Measurements from ENCODE around the gene NADSYN1. TPM values are rescaled to one million over a fixed set of nuclear protein-coding genes. Genes with fewer than 3 reads are reported as not detected.

Gene NADSYN1
- 100 to 1,000 TPM; 144 to 271 (median 195) TPM for total RNA-seq

DNA sequence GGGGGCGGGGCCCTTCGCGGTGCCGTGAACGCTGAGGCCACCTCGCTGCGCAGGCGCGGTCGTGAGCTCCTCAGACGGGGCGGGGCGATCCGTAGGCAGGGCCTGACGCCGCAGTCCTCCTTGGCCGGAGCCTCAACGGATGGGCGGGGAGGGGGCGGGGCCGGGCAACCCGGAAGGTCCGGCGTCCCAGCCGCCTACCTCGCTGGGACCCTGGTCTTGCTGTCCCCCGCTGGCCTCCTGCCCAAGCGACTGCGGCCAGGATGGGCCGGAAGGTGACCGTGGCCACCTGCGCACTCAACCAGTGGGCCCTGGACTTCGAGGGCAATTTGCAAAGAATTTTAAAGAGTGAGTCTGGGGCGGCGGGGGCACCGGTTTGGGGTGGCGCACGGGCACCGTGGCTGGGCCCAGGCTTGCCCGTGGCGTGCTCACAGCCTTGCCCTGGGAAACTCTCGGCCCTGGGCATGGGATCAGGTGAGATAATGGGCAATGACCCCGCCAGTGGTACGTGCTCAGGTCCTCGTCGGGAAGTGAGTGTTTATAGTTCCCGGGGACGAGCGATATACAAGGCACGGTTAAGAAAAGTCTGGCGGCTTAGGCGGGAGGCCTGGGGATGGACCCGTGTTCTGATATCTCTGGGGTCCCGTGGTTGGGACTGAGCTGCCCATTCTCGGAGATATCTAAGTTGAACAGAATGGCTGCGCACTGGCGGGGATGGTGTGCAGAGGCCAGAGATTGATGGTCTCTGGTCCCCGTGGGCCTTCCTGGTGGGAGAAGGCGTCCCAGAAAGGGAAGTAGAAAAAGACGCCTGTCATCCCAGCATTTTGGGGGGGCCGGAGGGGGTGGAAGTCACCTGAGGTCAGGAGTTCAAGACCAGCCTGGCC, at the start of gene NADSYN1:
Gene NADSYN1 (plus strand): TSS at position 167 of the 881 bp plus-strand sequence. CDS start 94 bp downstream, at position 261.
- Histone ChIP-seq H3K27ac (peak within 1 kb of the TSS; percentile 89 to 91 (median 90)), H3K27me3 (no peaks in the 10 kb centered on the region), H3K4me3 (peak within 1 kb of the TSS; percentile 65 to 90 (median 79)), H3K9me3 (no peaks in the 10 kb centered on the region), H3K4me1 (peaks cover 15 to 38% (median 30%) of the 10 kb centered on the region in 4 donors), H3K36me3 (peaks cover 0 to 33% (median 15%) of the 10 kb centered on the region in 4 donors)
- DNase-seq: peak; percentile 99
- intact Hi-C loops (cut with DNase I; ENCODE audit: low total_unique reads): no loop called here
- TF ChIP-seq POLR2AphosphoS5 (IDR thresholded peaks at IDR 0.05) (peak; percentile 48 to 92 (median 89)), POLR2A (IDR thresholded peaks at IDR 0.05) (peak; percentile 88), EP300 (IDR thresholded peaks at IDR 0.05; ENCODE audit: low read depth) (no peak)
- TF ChIP-seq, protein P1, sequence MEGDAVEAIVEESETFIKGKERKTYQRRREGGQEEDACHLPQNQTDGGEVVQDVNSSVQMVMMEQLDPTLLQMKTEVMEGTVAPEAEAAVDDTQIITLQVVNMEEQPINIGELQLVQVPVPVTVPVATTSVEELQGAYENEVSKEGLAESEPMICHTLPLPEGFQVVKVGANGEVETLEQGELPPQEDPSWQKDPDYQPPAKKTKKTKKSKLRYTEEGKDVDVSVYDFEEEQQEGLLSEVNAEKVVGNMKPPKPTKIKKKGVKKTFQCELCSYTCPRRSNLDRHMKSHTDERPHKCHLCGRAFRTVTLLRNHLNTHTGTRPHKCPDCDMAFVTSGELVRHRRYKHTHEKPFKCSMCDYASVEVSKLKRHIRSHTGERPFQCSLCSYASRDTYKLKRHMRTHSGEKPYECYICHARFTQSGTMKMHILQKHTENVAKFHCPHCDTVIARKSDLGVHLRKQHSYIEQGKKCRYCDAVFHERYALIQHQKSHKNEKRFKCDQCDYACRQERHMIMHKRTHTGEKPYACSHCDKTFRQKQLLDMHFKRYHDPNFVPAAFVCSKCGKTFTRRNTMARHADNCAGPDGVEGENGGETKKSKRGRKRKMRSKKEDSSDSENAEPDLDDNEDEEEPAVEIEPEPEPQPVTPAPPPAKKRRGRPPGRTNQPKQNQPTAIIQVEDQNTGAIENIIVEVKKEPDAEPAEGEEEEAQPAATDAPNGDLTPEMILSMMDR (IDR thresholded peaks at IDR 0.05): no peak
- in situ Hi-C loops (cut with MboI; ENCODE audit: low pct_ligation_motif_present in 1 of 4, low pct_unique_long_range_greater_than_20kb in 1 of 4, low sequenced_read_pairs in 3 of 4): no loop called here
- 1% methylated on average over 40 of the region's 61 CpGs; no CpG with 5 or more reads in 1 of the 2 donors for WGBS, 2 donors (ENCODE audit: low coverage in 1 of 2)

DNA sequence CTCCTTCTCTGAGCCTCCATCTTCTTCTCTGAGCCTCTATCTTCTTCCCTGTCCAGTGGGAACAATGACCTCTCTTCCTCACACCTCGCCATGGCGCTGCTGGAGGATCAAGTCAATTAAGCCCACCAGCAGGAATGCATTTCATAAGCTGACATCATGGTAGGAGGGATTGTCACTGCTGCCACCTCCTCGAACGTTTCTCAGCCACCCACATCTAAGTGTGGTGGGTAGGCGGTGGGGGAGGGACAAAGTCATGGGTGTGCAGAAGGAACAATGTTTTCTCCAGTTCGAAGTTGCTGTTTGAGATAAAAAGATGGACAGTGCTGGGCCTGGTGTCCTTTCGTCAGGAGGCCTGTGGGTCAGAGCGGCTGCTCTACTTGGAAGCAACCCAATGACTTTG, 48.8 kb upstream of the NADSYN1 start:
- DNase-seq: no peak
- H3K27me3 ChIP-seq: no peaks in the 10 kb centered on the region
- no peak for TF ChIP-seq POLR2A (IDR thresholded peaks at IDR 0.05)
- TF ChIP-seq POLR2AphosphoS5 (IDR thresholded peaks at IDR 0.05): no peak
- TF ChIP-seq EP300 (IDR thresholded peaks at IDR 0.05; ENCODE audit: low read depth): no peak
- TF ChIP-seq, protein P1 (IDR thresholded peaks at IDR 0.05): no peak
- H3K9me3 ChIP-seq: no peaks in the 10 kb centered on the region
- 82% methylated on average over 8 of the region's 8 CpGs; no CpG with 5 or more reads in 1 of the 2 donors for WGBS, 2 donors (ENCODE audit: low coverage in 1 of 2)
- H3K36me3 ChIP-seq: no peaks in the 10 kb centered on the region
- H3K27ac ChIP-seq: no peak overlapping the region
- intact Hi-C loops (cut with DNase I; ENCODE audit: low total_unique reads): no loop called here
- H3K4me3 ChIP-seq: no peak overlapping the region
- in situ Hi-C loops (cut with MboI; ENCODE audit: low pct_ligation_motif_present in 1 of 4, low pct_unique_long_range_greater_than_20kb in 1 of 4, low sequenced_read_pairs in 3 of 4): loop anchor here in 3 of 4 donors (25.0 kb wide), 1 partner anchor 592 kb away; no protein-coding TSS in a partner anchor
- H3K4me1 ChIP-seq: no peaks in the 10 kb centered on the region

DNA sequence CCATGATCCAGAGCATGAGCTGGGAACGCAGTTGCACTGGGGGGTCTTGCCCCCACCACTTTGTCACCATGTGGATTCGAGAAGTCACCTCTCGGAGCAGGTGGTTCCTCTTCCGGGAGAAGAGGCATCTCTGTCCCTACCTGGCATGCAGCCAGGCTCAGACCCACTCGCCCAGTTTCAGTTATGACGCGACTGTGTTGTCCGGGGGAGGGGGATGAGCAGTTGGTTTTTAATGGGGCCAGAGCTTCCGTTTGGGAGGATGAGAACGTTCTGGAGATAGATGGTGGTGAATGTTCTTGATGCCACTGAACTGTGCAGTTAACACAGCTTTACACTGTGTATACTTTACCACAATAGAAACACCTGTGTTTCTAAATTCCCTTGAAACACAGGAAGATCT, 46.3 kb upstream of the NADSYN1 start:
- DNase-seq: no peak

DNA sequence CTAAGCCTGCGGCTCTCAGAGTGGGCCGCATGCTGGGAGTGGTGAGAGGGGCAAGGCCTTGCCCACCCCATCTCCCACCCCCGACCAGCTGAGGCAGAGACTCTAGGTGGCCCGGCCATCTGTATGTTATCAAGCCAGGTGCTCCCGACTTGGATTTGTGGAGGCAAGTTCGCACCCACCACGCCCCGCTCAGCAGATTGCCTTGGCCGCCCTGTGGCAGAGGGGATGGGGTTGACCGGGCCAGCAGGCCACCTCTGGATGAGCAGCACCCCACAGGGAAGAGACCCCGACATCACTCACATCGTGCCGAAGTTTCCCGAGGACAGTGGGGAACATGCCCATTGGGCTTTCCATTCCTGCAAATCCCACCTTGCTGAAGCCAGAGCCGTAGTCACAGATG, 45.6 kb upstream of the NADSYN1 start:
- Histone ChIP-seq H3K27ac (no peak overlapping the region), H3K4me1 (no peaks in the 10 kb centered on the region), H3K4me3 (no peak overlapping the region), H3K36me3 (no peaks in the 10 kb centered on the region), H3K9me3 (no peaks in the 10 kb centered on the region), H3K27me3 (no peaks in the 10 kb centered on the region)
- in situ Hi-C loops (cut with MboI; ENCODE audit: low pct_ligation_motif_present in 1 of 4, low pct_unique_long_range_greater_than_20kb in 1 of 4, low sequenced_read_pairs in 3 of 4) (loop anchor here in 3 of 4 donors (25.0 kb wide), 1 partner anchor 595 kb away; no protein-coding TSS in a partner anchor), intact Hi-C loops (cut with DNase I; ENCODE audit: low total_unique reads) (no loop called here)
- no peak for TF ChIP-seq POLR2AphosphoS5 (IDR thresholded peaks at IDR 0.05)
- TF ChIP-seq EP300 (IDR thresholded peaks at IDR 0.05; ENCODE audit: low read depth): no peak
- no peak for TF ChIP-seq POLR2A (IDR thresholded peaks at IDR 0.05)
- TF ChIP-seq, protein P1 (IDR thresholded peaks at IDR 0.05): no peak
- 87 to 90% methylated on average over 2 to 11 of the region's 15 CpGs for WGBS, 2 donors (ENCODE audit: low coverage in 1 of 2)
- DNase-seq: no peak

More for the DNA sequence above, 46.3 kb upstream of the NADSYN1 start:
- intact Hi-C loops (cut with DNase I; ENCODE audit: low total_unique reads): no loop called here
- in situ Hi-C loops (cut with MboI; ENCODE audit: low pct_ligation_motif_present in 1 of 4, low pct_unique_long_range_greater_than_20kb in 1 of 4, low sequenced_read_pairs in 3 of 4): loop anchor here in 3 of 4 donors (25.0 kb wide), 1 partner anchor 594 kb away; no protein-coding TSS in a partner anchor
- Histone ChIP-seq H3K4me1 (no peaks in the 10 kb centered on the region), H3K27ac (no peak overlapping the region), H3K9me3 (no peaks in the 10 kb centered on the region), H3K27me3 (no peaks in the 10 kb centered on the region), H3K4me3 (no peak overlapping the region), H3K36me3 (no peaks in the 10 kb centered on the region)
- TF ChIP-seq POLR2AphosphoS5 (IDR thresholded peaks at IDR 0.05): no peak
- no peak for TF ChIP-seq POLR2A (IDR thresholded peaks at IDR 0.05)
- TF ChIP-seq, protein P1 (IDR thresholded peaks at IDR 0.05): no peak
- TF ChIP-seq EP300 (IDR thresholded peaks at IDR 0.05; ENCODE audit: low read depth): no peak
- 65% methylated on average over 10 of the region's 10 CpGs; no CpG with 5 or more reads in 1 of the 2 donors for WGBS, 2 donors (ENCODE audit: low coverage in 1 of 2)

All from transverse colon (tissue), 4 donors.